Measurements from ENCODE around the gene TRERF1. TPM values are rescaled to one million over a fixed set of nuclear protein-coding genes. Genes with fewer than 3 reads are reported as not detected.

TRERF1 gene
- total RNA-seq, 5 donors from 2014 or later (not counting 1 experiment from before 2014, with no cell fraction given): 20.5 to 52.2 (median 25.6) TPM

DNA sequence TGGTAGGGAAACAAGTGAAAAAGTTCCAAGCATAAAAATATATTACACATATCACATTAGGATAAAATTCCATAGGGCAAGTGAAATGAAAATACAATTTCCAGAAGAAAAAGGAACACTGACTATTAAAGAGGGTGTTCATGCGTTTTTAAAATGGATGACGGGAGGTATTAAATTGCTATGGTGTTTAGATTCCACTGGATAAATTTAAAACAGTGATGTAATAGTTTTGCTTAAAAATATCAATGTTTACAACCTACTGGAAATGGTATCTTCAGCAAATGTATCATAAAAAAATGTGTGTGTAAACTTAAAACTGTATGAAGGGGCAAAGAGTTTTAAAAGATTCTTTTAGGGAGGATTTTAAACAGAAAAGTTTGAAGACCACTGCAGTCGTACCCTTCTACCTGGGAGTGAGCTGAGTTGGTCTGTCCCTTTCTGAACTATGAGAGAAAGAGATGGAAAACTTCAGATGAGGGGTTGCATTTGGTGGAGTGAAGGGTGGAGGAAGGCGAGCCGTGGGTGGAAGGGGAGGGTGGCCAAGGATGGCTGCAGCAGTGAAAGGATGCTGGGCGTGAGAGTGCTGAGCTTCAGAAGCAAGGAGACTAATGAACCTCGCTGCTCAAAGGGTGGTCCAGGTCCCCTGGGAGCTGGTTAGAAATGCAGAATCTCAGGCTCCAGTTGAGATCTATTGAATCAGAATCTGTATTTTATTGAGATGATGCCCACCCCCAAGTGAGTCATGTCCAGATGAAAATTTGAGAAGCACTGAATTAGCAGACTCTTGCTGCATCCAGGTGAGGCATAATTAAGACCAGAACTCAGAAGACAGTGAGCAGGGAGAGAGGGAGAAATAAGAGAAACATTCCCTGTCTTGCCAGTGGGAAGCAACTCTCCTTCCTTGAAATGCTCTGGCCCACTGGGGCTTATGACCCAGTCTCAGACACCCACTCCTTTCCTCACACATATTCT, 179.6 kb downstream of the TRERF1 start:
- 92% methylated on average over 5 of the region's 7 CpGs for WGBS (ENCODE audit: insufficient coverage)
- ATAC-seq (replicated peaks in 1 of 4): no peak
- Histone ChIP-seq H3K36me3 (ENCODE audit: control insufficient read depth in 2 of 2, extremely low read depth in 1 of 2, insufficient read depth in 1 of 2, low read length in 1 of 2) (peaks cover 7 to 23% of the 10 kb centered on the region in 2 donors), H3K9me3 (no peaks in the 10 kb centered on the region), H3K27ac (ENCODE audit: low read length) (no peak overlapping the region), H3K4me1 (ENCODE audit: control insufficient read depth in 1 of 2, extremely low read depth in 1 of 2, insufficient read depth in 2 of 2, low read length in 2 of 2) (peaks cover 0 to 12% of the 10 kb centered on the region in 2 experiments), H3K27me3 (replicated peaks in 1 of 2; ENCODE audit: control insufficient read depth in 2 of 2, extremely low read depth in 1 of 2, insufficient read depth in 2 of 2, low read length in 1 of 2) (no peaks in the 10 kb centered on the region), H3K4me3 (ENCODE audit: control insufficient read depth in 1 of 2, extremely low read depth in 1 of 2, low read length in 1 of 2) (no peak overlapping the region)
- CTCF ChIA-PET: interaction anchor here in 1 of 2 donors (0.8 to 1.5 kb wide), 3 partner anchors 9 to 275 kb away, joined by 3 read pairs; no protein-coding TSS in a partner anchor
- peaks cover 6 to 16% (median 15%) of the 10 kb centered on the region in 3 donors for H3K4me1 Mint-ChIP-seq
- no peak for DNase-seq
- H3K4me3 Mint-ChIP-seq: no peak overlapping the region
- no peaks in the 10 kb centered on the region for H3K27me3 Mint-ChIP-seq
- H3K27ac Mint-ChIP-seq: peak overlapping the region; percentile 4 to 72
- no peaks in the 10 kb centered on the region for H3K9me3 Mint-ChIP-seq
- POLR2A ChIA-PET: no interaction called here
- H3K36me3 Mint-ChIP-seq: peaks cover 28% of the 10 kb centered on the region

- ChIA-PET POLR2A (no interaction called here), CTCF (no interaction called here)
- Mint-ChIP-seq H3K27ac (peak overlapping the region in 1 of 2 donors; percentile 41), H3K4me1 (peaks cover 6 to 14% (median 13%) of the 10 kb centered on the region in 3 donors), H3K4me3 (no peak overlapping the region), H3K27me3 (no peaks in the 10 kb centered on the region), H3K36me3 (peaks cover 26% of the 10 kb centered on the region), H3K9me3 (no peaks in the 10 kb centered on the region)
- no peak overlapping the region for H3K4me3 ChIP-seq (ENCODE audit: control insufficient read depth in 1 of 2, extremely low read depth in 1 of 2, low read length in 1 of 2)
- WGBS (ENCODE audit: insufficient coverage): no CpG with 5 or more reads among the region's 4 CpGs
- no peak overlapping the region for H3K27ac ChIP-seq (ENCODE audit: low read length)
- H3K36me3 ChIP-seq (ENCODE audit: control insufficient read depth in 2 of 2, extremely low read depth in 1 of 2, insufficient read depth in 1 of 2, low read length in 1 of 2): peaks cover 7 to 16% of the 10 kb centered on the region in 2 donors
- no peak for ATAC-seq (replicated peaks in 1 of 4)
- peaks cover 0 to 10% of the 10 kb centered on the region in 2 experiments for H3K4me1 ChIP-seq (ENCODE audit: control insufficient read depth in 1 of 2, extremely low read depth in 1 of 2, insufficient read depth in 2 of 2, low read length in 2 of 2)
- DNase-seq: no peak
- no peaks in the 10 kb centered on the region for H3K27me3 ChIP-seq (replicated peaks in 1 of 2; ENCODE audit: control insufficient read depth in 2 of 2, extremely low read depth in 1 of 2, insufficient read depth in 2 of 2, low read length in 1 of 2)
- H3K9me3 ChIP-seq: no peaks in the 10 kb centered on the region
Measured at GRCh38 chr6:42269974-42270510, 181.7 kb downstream of the TRERF1 start.

DNA sequence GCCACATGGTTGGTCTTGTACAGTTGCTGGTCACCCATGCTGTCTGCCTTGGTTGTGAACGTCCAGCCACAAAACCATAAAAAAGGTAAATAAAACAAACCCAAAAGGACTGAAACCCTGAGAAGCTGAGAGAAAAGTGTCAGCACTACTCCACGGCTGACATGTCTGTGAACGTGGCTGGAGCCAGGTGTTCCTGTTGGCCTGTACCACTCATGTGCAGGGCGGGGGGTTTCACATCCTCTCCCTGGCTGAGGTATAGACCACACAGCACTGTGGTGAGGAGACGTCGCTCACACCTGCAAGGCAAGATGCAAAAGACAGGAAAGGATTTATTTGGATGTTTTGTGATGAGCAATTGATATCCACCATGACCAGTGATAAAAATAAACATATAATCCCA, 182.2 kb downstream of the TRERF1 start:
- peaks cover 26% of the 10 kb centered on the region for H3K36me3 Mint-ChIP-seq
- H3K27me3 ChIP-seq (replicated peaks in 1 of 2; ENCODE audit: control insufficient read depth in 2 of 2, extremely low read depth in 1 of 2, insufficient read depth in 2 of 2, low read length in 1 of 2): no peaks in the 10 kb centered on the region
- H3K36me3 ChIP-seq (ENCODE audit: control insufficient read depth in 2 of 2, extremely low read depth in 1 of 2, insufficient read depth in 1 of 2, low read length in 1 of 2): peaks cover 9 to 19% of the 10 kb centered on the region in 2 donors
- H3K4me3 Mint-ChIP-seq: no peak overlapping the region
- DNase-seq: peak in 21 of 35 experiments; percentile 4 to 54 (median 26)
- ChIA-PET POLR2A (no interaction called here), CTCF (no interaction called here)
- peak; percentile 37 to 77 (median 57) for ATAC-seq (replicated peaks in 1 of 4)
- no peaks in the 10 kb centered on the region for H3K9me3 ChIP-seq
- H3K4me1 Mint-ChIP-seq: peaks cover 6 to 14% (median 13%) of the 10 kb centered on the region in 3 donors
- H3K27ac ChIP-seq (ENCODE audit: low read length): no peak overlapping the region
- no peaks in the 10 kb centered on the region for H3K9me3 Mint-ChIP-seq
- H3K4me1 ChIP-seq (ENCODE audit: control insufficient read depth in 1 of 2, extremely low read depth in 1 of 2, insufficient read depth in 2 of 2, low read length in 2 of 2): peaks cover 0 to 10% of the 10 kb centered on the region in 2 experiments
- H3K27ac Mint-ChIP-seq: peak overlapping the region; percentile 41 to 53
- H3K27me3 Mint-ChIP-seq: no peaks in the 10 kb centered on the region
- WGBS (ENCODE audit: insufficient coverage): 29% methylated on average over 3 of the region's 6 CpGs
- no peak overlapping the region for H3K4me3 ChIP-seq (ENCODE audit: control insufficient read depth in 1 of 2, extremely low read depth in 1 of 2, low read length in 1 of 2)

- ChIA-PET CTCF (no interaction called here), POLR2A (no interaction called here)
- Histone ChIP-seq H3K4me3 (ENCODE audit: control insufficient read depth in 1 of 2, extremely low read depth in 1 of 2, low read length in 1 of 2) (no peak overlapping the region), H3K4me1 (ENCODE audit: control insufficient read depth in 1 of 2, extremely low read depth in 1 of 2, insufficient read depth in 2 of 2, low read length in 2 of 2) (peaks cover 0 to 10% of the 10 kb centered on the region in 2 experiments), H3K36me3 (ENCODE audit: control insufficient read depth in 2 of 2, extremely low read depth in 1 of 2, insufficient read depth in 1 of 2, low read length in 1 of 2) (peaks cover 12 to 26% of the 10 kb centered on the region in 2 donors), H3K9me3 (no peaks in the 10 kb centered on the region), H3K27me3 (replicated peaks in 1 of 2; ENCODE audit: control insufficient read depth in 2 of 2, extremely low read depth in 1 of 2, insufficient read depth in 2 of 2, low read length in 1 of 2) (no peaks in the 10 kb centered on the region), H3K27ac (ENCODE audit: low read length) (no peak overlapping the region)
- Mint-ChIP-seq H3K27me3 (no peaks in the 10 kb centered on the region), H3K4me3 (no peak overlapping the region), H3K27ac (no peak overlapping the region), H3K4me1 (peaks cover 6 to 14% (median 13%) of the 10 kb centered on the region in 3 donors), H3K36me3 (peaks cover 27% of the 10 kb centered on the region), H3K9me3 (no peaks in the 10 kb centered on the region)
- no peak for DNase-seq
- ATAC-seq (replicated peaks in 1 of 4): no peak
- 97% methylated on average over 6 of the region's 7 CpGs for WGBS (ENCODE audit: insufficient coverage)
Measured at GRCh38 chr6:42268835-42269204, 182.9 kb downstream of the TRERF1 start.

DNA sequence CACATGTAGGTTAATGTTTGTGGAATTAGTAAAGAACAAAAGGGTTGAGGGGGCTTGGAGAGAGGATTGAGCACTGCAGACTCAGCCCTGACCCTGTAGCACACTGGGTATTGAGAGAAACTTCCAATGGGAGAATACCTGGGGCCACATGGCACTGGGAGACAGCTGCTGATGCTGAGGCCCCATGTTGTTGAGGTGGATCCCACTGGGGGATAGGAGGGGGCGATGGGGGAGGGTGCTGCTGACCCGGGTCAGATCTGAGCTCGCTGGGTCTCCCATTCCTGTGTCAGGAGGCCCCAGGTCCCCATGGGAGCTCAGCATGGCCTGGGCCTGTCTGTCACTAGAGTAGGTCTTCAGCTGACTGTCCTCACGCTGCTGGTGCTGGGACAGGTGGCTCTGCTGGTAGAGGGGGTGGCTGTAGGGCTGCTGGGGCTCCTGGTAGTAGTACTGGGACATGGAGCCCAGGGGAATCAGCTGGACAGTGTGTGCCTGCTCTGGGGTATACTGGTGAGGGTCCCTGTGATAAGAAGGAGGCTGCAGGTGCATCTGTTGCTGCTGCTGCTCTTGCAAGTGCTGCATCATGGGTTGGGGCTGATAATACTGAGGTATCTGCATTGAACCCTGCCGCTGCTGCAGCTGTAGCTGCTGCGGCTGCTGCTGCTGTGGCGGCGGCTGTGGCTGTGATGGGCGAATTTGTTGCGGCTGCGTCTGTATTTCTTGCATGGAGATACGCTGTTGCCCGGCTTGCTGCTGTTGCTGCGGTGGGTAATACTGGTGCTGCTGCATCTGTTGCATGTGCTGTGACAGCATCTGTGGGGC, 183.5 kb downstream of the TRERF1 start:
- ATAC-seq (replicated peaks in 1 of 4) (no peak), DNase-seq (no peak)
- peaks cover 32% of the 10 kb centered on the region for H3K36me3 Mint-ChIP-seq
- ChIA-PET POLR2A (no interaction called here), CTCF (no interaction called here)
- peaks cover 6 to 14% (median 13%) of the 10 kb centered on the region in 3 donors for H3K4me1 Mint-ChIP-seq
- H3K27ac Mint-ChIP-seq: peak overlapping the region in 1 of 2 donors; percentile 16
- H3K9me3 Mint-ChIP-seq: no peaks in the 10 kb centered on the region
- Histone ChIP-seq H3K4me1 (ENCODE audit: control insufficient read depth in 1 of 2, extremely low read depth in 1 of 2, insufficient read depth in 2 of 2, low read length in 2 of 2) (peaks cover 0 to 10% of the 10 kb centered on the region in 2 experiments), H3K27me3 (replicated peaks in 1 of 2; ENCODE audit: control insufficient read depth in 2 of 2, extremely low read depth in 1 of 2, insufficient read depth in 2 of 2, low read length in 1 of 2) (no peaks in the 10 kb centered on the region), H3K4me3 (ENCODE audit: control insufficient read depth in 1 of 2, extremely low read depth in 1 of 2, low read length in 1 of 2) (no peak overlapping the region), H3K9me3 (no peaks in the 10 kb centered on the region), H3K27ac (ENCODE audit: low read length) (no peak overlapping the region), H3K36me3 (ENCODE audit: control insufficient read depth in 2 of 2, extremely low read depth in 1 of 2, insufficient read depth in 1 of 2, low read length in 1 of 2) (peaks cover 13 to 31% of the 10 kb centered on the region in 2 donors)
- H3K4me3 Mint-ChIP-seq: no peak overlapping the region
- no peaks in the 10 kb centered on the region for H3K27me3 Mint-ChIP-seq
- WGBS (ENCODE audit: insufficient coverage): 98% methylated on average over 12 of the region's 14 CpGs

DNA sequence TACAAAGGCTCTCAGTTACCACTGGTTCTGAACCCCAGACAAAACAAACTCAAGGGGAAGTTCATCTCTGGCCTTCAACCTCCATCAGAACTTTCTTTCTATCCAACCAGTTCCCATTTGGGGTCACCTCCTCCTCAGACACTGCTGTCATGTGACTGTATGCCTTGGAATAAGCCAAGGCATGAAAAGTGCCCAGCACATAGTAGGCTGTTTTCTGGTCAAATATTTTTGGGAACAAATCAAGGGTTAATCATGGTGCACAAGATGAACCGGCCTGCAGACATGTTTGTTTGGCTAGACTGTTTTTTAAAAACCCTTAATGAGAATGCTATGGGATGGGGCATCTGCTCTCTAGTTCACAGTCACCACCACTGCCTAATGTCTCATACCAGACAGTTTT, 185.2 kb downstream of the TRERF1 start:
- Histone ChIP-seq H3K4me3 (ENCODE audit: control insufficient read depth in 1 of 2, extremely low read depth in 1 of 2, low read length in 1 of 2) (no peak overlapping the region), H3K9me3 (no peaks in the 10 kb centered on the region), H3K4me1 (ENCODE audit: control insufficient read depth in 1 of 2, extremely low read depth in 1 of 2, insufficient read depth in 2 of 2, low read length in 2 of 2) (peaks cover 0 to 10% of the 10 kb centered on the region in 2 experiments), H3K27ac (ENCODE audit: low read length) (no peak overlapping the region), H3K27me3 (replicated peaks in 1 of 2; ENCODE audit: control insufficient read depth in 2 of 2, extremely low read depth in 1 of 2, insufficient read depth in 2 of 2, low read length in 1 of 2) (no peaks in the 10 kb centered on the region), H3K36me3 (ENCODE audit: control insufficient read depth in 2 of 2, extremely low read depth in 1 of 2, insufficient read depth in 1 of 2, low read length in 1 of 2) (peaks cover 15 to 38% of the 10 kb centered on the region in 2 donors)
- Mint-ChIP-seq H3K27me3 (no peaks in the 10 kb centered on the region), H3K36me3 (peaks cover 43% of the 10 kb centered on the region), H3K9me3 (no peaks in the 10 kb centered on the region), H3K4me3 (no peak overlapping the region), H3K27ac (no peak overlapping the region), H3K4me1 (peaks cover 10 to 20% (median 11%) of the 10 kb centered on the region in 3 donors)
- ChIA-PET CTCF (no interaction called here), POLR2A (no interaction called here)
- no peak for ATAC-seq (replicated peaks in 1 of 4)
- no CpG with 5 or more reads among the region's 1 CpG for WGBS (ENCODE audit: insufficient coverage)
- DNase-seq: no peak
